Measurements from ENCODE around the gene STRAP. TPM values are rescaled to one million over a fixed set of nuclear protein-coding genes. Genes with fewer than 3 reads are reported as not detected.

The STRAP gene
- total and polyA plus RNA-seq, 10 of the 15 experiments (the other 5 are each of a cell fraction or from before 2014, with no cell fraction given), result 64.3 to 281 (median 119) TPM

- H3K4me2 ChIP-seq (ENCODE audit: control insufficient read depth, insufficient read depth), result no peak overlapping the region
- FAIRE-seq, result no peak
- RAD21 ChIA-PET (ENCODE audit: unreplicated experiment), result interaction anchor here (0.7 to 5.1 kb wide), 31 partner anchors 8 to 331 kb away, joined by 3 to 215 read pairs (median 4); no protein-coding TSS in a partner anchor
- no peak for TF ChIP-seq PAX5 (IDR thresholded peaks at IDR 0.05; ENCODE audit: borderline replicate concordance, low read depth, low read length)
- TF ChIP-seq MYB (IDR thresholded peaks at IDR 0.05; ENCODE audit: borderline replicate concordance, low read depth, low read length), result no peak
- no peak for TF ChIP-seq EZH2 (IDR thresholded peaks at IDR 0.05; ENCODE audit: borderline replicate concordance, control insufficient read depth, low read depth, low read length)
- no peak for TF ChIP-seq IRF4 (IDR thresholded peaks at IDR 0.05; ENCODE audit: low read depth, low read length)
- TF ChIP-seq ZNF24 (IDR thresholded peaks at IDR 0.05), result no peak
- no peak for TF ChIP-seq SIX5 (IDR thresholded peaks at IDR 0.05; ENCODE audit: low read depth, low read length, severe bottlenecking)
- no peak for TF ChIP-seq GABPA (IDR thresholded peaks at IDR 0.05; ENCODE audit: low read depth)
- no peak for TF ChIP-seq USF2 (IDR thresholded peaks at IDR 0.05; ENCODE audit: borderline replicate concordance, low read depth, low read length)
- TF ChIP-seq CTCF (IDR thresholded peaks at IDR 0.05 in 2 of 3, conservative IDR thresholded peaks at IDR 0.05 in 1 of 3; ENCODE audit: control insufficient read depth in 2 of 3, extremely low read depth in 1 of 3, insufficient read depth in 1 of 3, low read depth in 3 of 3, low read length in 3 of 3), result peak; percentile 59 to 82 (median 60); a peak in 4 of 6 replicates
- TF ChIP-seq SIN3A (IDR thresholded peaks at IDR 0.05; ENCODE audit: low read depth, low read length), result no peak
- TF ChIP-seq BRCA1 (IDR thresholded peaks at IDR 0.05; ENCODE audit: low read depth, low read length), result no peak
- TF ChIP-seq USF1 (IDR thresholded peaks at IDR 0.05; ENCODE audit: borderline replicate concordance, extremely low read length, insufficient read depth, low read depth, low read length), result no peak
- no peak for TF ChIP-seq ATF2 (IDR thresholded peaks at IDR 0.05; ENCODE audit: low read length)
- TF ChIP-seq ZSCAN29 (IDR thresholded peaks at IDR 0.05), result no peak
- no peak for TF ChIP-seq SUZ12 (IDR thresholded peaks at IDR 0.05; ENCODE audit: unreplicated experiment)
- no peak for TF ChIP-seq EED (IDR thresholded peaks at IDR 0.05; ENCODE audit: low read depth)
These were observed 25.8 kb upstream of the STRAP start for GRCh38 chr12:15856097-15856982.

More at GRCh38 chr12:15856097-15856982, 25.8 kb upstream of the STRAP start:
- no peak overlapping the region for H3K27ac ChIP-seq (ENCODE audit: control insufficient read depth, insufficient read depth)
- ChIA-PET POLR2A (interaction anchor here (0.7 kb wide), 3 partner anchors 18 to 225 kb away, joined by 3 to 4 read pairs (median 4); no protein-coding TSS in a partner anchor), CTCF (interaction anchor here (0.5 to 19.2 kb wide), 28 partner anchors 8 to 1933 kb away, joined by 3 to 478 read pairs (median 8); partner anchors contain the start of gene DERA), SMC1A (ENCODE audit: uncharacterized antibody, unreplicated experiment) (interaction anchor here (0.6 to 17.7 kb wide), 36 partner anchors 9 to 331 kb away, joined by 3 to 466 read pairs (median 4); partner anchors contain the start of genes DERA and EPS8)
- H2AFZ ChIP-seq (ENCODE audit: control insufficient read depth, low read depth, low read length), result no peak overlapping the region
- H3K9me3 ChIP-seq (replicated peaks; ENCODE audit: control insufficient read depth, insufficient read depth, low read length), result no peaks in the 10 kb centered on the region
- peak; percentile 84 for ATAC-seq
- no peak overlapping the region for H3K4me3 ChIP-seq
- H3K9ac ChIP-seq (ENCODE audit: control insufficient read depth, insufficient read depth, low read length), result no peak overlapping the region
- 26% methylated on average over 8 of the region's 8 CpGs for WGBS (ENCODE audit: insufficient coverage, insufficient replicate concordance, low lambda C conversion rate, missing lambda C conversion rate)
- in situ Hi-C loops (cut with MboI) (loop anchor here (10.0 kb wide), 1 partner anchor 582 kb away; no protein-coding TSS in a partner anchor), intact Hi-C loops (cut with micrococcal nuclease; ENCODE audit: unreplicated experiment) (loop anchor here (1.0 to 5.0 kb wide), 5 partner anchors 69 to 579 kb away; partner anchors contain the start of gene EPS8)
- no peaks in the 10 kb centered on the region for H3K4me1 ChIP-seq (ENCODE audit: control insufficient read depth, insufficient read depth, low read length)
- H3K79me2 ChIP-seq (ENCODE audit: control insufficient read depth, insufficient read depth, low read length), result no peaks in the 10 kb centered on the region
- H3K36me3 ChIP-seq (ENCODE audit: control insufficient read depth in 2 of 2, insufficient read depth in 2 of 2, low read length in 1 of 2), result no peaks in the 10 kb centered on the region
- no TSS peak for BruUV-seq (replicated peaks)
- peak; percentile 40 for DNase-seq (ENCODE audit: low read depth, low spot score)
- no peaks in the 10 kb centered on the region for H3K27me3 ChIP-seq (replicated peaks in 1 of 2; ENCODE audit: control insufficient read depth in 2 of 2, insufficient read depth in 2 of 2, low read length in 1 of 2)
- H4K20me1 ChIP-seq (ENCODE audit: control insufficient read depth, insufficient read depth), result no peaks in the 10 kb centered on the region

All from GM12878 (cell line).